Effector memory CD4-positive, alpha-beta T cell (primary cell): Measurements from ENCODE around the gene LAPTM5.

Experiments used
- DNase-seq, 3 donors: peaks; one replicate each; pipeline ENCODE4 v3.0.0-alpha.2; 2020
- H3K27ac ChIP-seq: 2 replicates; pipeline ENCODE4 v1.7.0; 2013; ENCODE audit warnings: mild to moderate bottlenecking, low read length, moderate library complexity; ENCODE audit not compliant: insufficient read depth, poor library complexity, severe bottlenecking
- H3K27me3 ChIP-seq: replicated peaks from 2 replicates; pipeline ENCODE4 v1.7.0; 2013; ENCODE audit warnings: mild to moderate bottlenecking, low read length; ENCODE audit not compliant: insufficient read depth, control insufficient read depth, poor library complexity, severe bottlenecking
- H3K36me3 ChIP-seq: 2 replicates; pipeline ENCODE4 v1.7.0; 2013; ENCODE audit warnings: mild to moderate bottlenecking, low read length, moderate library complexity; ENCODE audit not compliant: control insufficient read depth, insufficient read depth
- H3K4me1 ChIP-seq: 2 replicates; pipeline ENCODE4 v1.7.0; 2013; ENCODE audit warnings: low read length, mild to moderate bottlenecking; ENCODE audit not compliant: control insufficient read depth, insufficient read depth, poor library complexity, severe bottlenecking
- H3K4me3 ChIP-seq: 2 replicates; pipeline ENCODE4 v1.7.0; 2013; ENCODE audit warnings: low read length, low read depth, mild to moderate bottlenecking; ENCODE audit not compliant: insufficient read depth, poor library complexity, severe bottlenecking
- H3K9me3 ChIP-seq: 2 replicates; pipeline ENCODE4 v1.7.0; 2013; ENCODE audit warnings: mild to moderate bottlenecking, low read length, moderate library complexity; ENCODE audit not compliant: control insufficient read depth

LAPTM5 gene

GRCh38 chr1:30704271-30704670, 53.3 kb downstream of the LAPTM5 start:
- no peaks in the 10 kb centered on the region for H3K9me3 ChIP-seq
- no peaks in the 10 kb centered on the region for H3K4me1 ChIP-seq
- no peaks in the 10 kb centered on the region for H3K36me3 ChIP-seq
- H3K27me3 ChIP-seq = peaks cover 10% of the 10 kb centered on the region
- no peak overlapping the region for H3K27ac ChIP-seq
- no peak for DNase-seq
- no peak overlapping the region for H3K4me3 ChIP-seq

DNA sequence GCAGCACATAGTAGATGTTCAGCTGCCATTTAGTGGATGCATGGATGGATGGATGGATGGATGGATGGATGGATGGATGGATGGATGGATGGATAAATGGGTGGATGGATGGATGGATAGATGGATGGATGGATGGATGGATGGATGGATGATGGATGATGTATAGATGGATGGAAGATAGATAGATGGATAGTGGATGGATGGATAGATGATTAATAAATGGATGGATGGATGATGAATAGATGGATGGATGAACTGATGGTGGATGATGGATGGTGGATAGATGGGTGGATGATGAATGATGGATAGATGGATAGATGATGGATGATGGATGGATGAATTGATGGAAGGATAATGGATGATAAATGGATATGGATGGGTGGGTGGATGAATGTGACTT, 54.8 kb downstream of the LAPTM5 start:
- no peak for DNase-seq
- Histone ChIP-seq H3K27ac (no peak overlapping the region), H3K9me3 (no peaks in the 10 kb centered on the region), H3K4me3 (no peak overlapping the region), H3K4me1 (no peaks in the 10 kb centered on the region), H3K27me3 (peaks cover 4% of the 10 kb centered on the region), H3K36me3 (no peaks in the 10 kb centered on the region)

GRCh38 chr1:30701258-30701633, 56.3 kb downstream of the LAPTM5 start:
- Histone ChIP-seq H3K4me1 (no peaks in the 10 kb centered on the region), H3K36me3 (no peaks in the 10 kb centered on the region), H3K4me3 (no peak overlapping the region), H3K27me3 (no peaks in the 10 kb centered on the region), H3K9me3 (no peaks in the 10 kb centered on the region), H3K27ac (no peak overlapping the region)
- no peak for DNase-seq

GRCh38 chr1:30700528-30701257, 56.9 kb downstream of the LAPTM5 start:
- H3K36me3 ChIP-seq = no peaks in the 10 kb centered on the region
- DNase-seq = no peak
- no peaks in the 10 kb centered on the region for H3K4me1 ChIP-seq
- no peaks in the 10 kb centered on the region for H3K9me3 ChIP-seq
- no peak overlapping the region for H3K4me3 ChIP-seq
- no peaks in the 10 kb centered on the region for H3K27me3 ChIP-seq
- H3K27ac ChIP-seq = no peak overlapping the region

GRCh38 chr1:30699762-30700161, 57.8 kb downstream of the LAPTM5 start:
- Histone ChIP-seq H3K27ac (no peak overlapping the region), H3K36me3 (no peaks in the 10 kb centered on the region), H3K27me3 (no peaks in the 10 kb centered on the region), H3K4me1 (no peaks in the 10 kb centered on the region), H3K4me3 (no peak overlapping the region), H3K9me3 (no peaks in the 10 kb centered on the region)
- no peak for DNase-seq

DNA sequence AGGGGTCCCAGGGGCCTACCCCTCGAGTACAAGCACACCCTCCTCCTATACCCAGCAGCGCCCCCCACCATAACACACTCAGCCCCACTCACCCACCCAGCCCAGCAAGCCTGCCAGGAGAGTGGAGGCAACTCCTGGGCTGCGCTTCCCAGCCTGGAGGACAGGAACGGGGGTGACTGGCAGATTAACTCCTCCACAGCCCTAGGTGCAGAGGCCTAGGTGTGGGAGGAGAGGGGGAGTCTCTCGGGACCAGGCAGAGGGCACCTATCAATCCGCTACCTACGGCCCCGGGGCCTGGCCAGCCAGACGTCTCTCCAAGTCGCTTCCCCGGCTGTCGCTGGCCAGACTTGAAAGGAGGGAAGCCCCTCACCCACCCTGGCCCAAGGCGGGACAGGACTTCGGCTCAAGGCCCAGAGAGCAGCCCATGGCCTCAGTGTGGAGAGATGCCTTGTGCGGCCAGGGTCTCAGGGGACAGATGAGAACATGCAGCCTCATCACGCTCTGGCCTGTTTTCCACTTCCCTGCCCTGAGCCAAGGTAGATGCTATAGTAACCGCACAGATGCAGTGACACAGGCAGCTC, 59.1 kb downstream of the LAPTM5 start:
- no peaks in the 10 kb centered on the region for H3K36me3 ChIP-seq
- H3K4me1 ChIP-seq = no peaks in the 10 kb centered on the region
- no peak for DNase-seq
- no peaks in the 10 kb centered on the region for H3K9me3 ChIP-seq
- no peaks in the 10 kb centered on the region for H3K27me3 ChIP-seq
- H3K27ac ChIP-seq = no peak overlapping the region
- H3K4me3 ChIP-seq = no peak overlapping the region

DNA sequence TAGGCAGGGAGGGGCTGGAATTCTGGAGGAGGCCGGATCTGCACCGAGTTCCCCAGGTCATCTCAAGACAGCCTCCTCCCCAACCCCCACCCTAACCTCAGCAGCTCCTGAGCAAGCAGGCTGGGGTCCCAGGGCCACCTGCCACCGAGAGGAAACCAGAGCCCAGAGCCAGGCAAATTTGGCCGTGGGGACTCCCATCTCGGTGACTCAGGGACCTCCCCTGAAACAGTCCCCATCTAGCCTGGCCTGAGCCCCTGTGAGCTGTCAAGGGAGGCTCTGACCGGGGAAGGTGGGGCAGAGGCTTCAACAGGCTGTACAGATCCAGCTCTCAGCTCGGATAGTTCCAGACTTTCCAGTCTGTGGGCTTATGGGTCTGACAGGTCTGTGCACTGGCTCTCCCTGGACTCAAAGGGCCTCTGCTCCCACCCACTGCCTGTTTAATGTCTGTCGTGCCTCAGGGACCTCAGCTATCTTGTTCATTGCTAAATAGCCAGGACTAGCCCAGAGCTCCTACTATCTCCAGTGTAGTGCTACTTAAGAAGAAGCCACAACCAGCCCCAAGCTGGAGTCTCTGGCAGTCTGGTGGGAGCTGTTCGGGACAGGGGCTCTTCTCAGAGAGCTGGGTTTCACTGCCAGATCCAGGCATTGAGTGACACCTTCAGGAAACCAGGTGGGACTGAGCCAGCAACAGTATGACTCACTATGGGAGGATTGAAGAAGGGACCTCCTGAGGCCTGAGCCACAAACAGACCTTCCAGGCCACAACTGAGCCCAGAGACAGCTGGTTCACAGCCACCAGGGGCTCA, 59.8 kb downstream of the LAPTM5 start:
- Histone ChIP-seq H3K9me3 (no peaks in the 10 kb centered on the region), H3K36me3 (no peaks in the 10 kb centered on the region), H3K27me3 (no peaks in the 10 kb centered on the region), H3K27ac (no peak overlapping the region), H3K4me1 (no peaks in the 10 kb centered on the region), H3K4me3 (no peak overlapping the region)
- DNase-seq = no peak

GRCh38 chr1:30696831-30697230, 60.7 kb downstream of the LAPTM5 start:
- no peak overlapping the region for H3K27ac ChIP-seq
- H3K27me3 ChIP-seq = no peaks in the 10 kb centered on the region
- H3K36me3 ChIP-seq = no peaks in the 10 kb centered on the region
- H3K4me1 ChIP-seq = no peaks in the 10 kb centered on the region
- no peak overlapping the region for H3K4me3 ChIP-seq
- H3K9me3 ChIP-seq = no peaks in the 10 kb centered on the region
- no peak for DNase-seq

GRCh38 chr1:30695439-30695841, 62.1 kb downstream of the LAPTM5 start:
- Histone ChIP-seq H3K27ac (no peak overlapping the region), H3K4me1 (no peaks in the 10 kb centered on the region), H3K9me3 (no peaks in the 10 kb centered on the region), H3K27me3 (no peaks in the 10 kb centered on the region), H3K36me3 (no peaks in the 10 kb centered on the region), H3K4me3 (no peak overlapping the region)
- no peak for DNase-seq
